Measurements from ENCODE around the gene RRM2.

Gene RRM2

GRCh38 chr2:10172033-10172871 lies 49.7 kb downstream of the RRM2 start:
- H3K9me3 Mint-ChIP-seq: no peaks in the 10 kb centered on the region
- peaks cover 3% of the 10 kb centered on the region for H3K27me3 Mint-ChIP-seq (ENCODE audit: low read depth, poor library complexity)
- H3K4me3 Mint-ChIP-seq: no peak overlapping the region
- no peaks in the 10 kb centered on the region for H3K36me3 Mint-ChIP-seq (ENCODE audit: low read depth)
- H3K4me1 Mint-ChIP-seq: peaks cover 58% of the 10 kb centered on the region
- peak; percentile 66 for DNase-seq
- H3K27ac Mint-ChIP-seq: peak overlapping the region; percentile 15
- TF ChIP-seq, protein P1, sequence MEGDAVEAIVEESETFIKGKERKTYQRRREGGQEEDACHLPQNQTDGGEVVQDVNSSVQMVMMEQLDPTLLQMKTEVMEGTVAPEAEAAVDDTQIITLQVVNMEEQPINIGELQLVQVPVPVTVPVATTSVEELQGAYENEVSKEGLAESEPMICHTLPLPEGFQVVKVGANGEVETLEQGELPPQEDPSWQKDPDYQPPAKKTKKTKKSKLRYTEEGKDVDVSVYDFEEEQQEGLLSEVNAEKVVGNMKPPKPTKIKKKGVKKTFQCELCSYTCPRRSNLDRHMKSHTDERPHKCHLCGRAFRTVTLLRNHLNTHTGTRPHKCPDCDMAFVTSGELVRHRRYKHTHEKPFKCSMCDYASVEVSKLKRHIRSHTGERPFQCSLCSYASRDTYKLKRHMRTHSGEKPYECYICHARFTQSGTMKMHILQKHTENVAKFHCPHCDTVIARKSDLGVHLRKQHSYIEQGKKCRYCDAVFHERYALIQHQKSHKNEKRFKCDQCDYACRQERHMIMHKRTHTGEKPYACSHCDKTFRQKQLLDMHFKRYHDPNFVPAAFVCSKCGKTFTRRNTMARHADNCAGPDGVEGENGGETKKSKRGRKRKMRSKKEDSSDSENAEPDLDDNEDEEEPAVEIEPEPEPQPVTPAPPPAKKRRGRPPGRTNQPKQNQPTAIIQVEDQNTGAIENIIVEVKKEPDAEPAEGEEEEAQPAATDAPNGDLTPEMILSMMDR (IDR thresholded peaks at IDR 0.05): no peak

DNA sequence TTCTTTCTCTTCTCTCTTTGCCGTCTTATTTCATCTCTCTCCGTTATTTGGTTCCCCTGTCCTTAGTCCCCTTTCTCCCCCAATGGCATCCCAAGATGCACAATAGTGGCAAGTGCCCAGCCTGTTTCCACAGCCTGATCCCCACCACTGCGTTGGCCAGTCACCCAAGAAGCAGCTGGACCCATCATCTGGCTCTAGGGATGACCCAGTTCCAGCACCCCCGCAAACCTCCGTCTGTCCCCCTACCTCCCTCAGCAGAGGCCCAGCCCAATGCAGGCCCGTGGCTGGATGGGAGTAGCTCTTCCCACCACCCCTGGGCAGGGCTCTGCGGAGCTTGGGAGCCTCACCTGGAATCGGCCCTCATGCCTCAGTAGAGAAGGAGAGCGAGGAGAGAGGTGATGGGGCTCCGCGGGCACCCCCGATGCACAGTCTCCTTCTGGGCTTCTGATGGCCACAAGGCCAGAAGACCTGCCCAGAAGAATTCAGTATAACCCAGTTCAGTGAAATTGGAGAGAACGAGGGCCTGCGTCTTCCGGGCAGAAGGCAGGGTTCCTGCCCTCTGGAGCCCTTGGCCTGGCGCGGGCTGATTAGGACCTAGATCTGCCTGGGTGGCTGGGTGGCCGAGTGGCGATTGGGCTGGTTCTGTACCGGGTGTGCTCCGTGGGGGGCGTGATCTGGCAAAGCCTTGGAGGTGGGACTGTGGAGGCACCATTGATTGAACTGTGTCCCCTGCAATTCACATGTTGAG lies 50.9 kb downstream of the RRM2 start:
- Mint-ChIP-seq H3K27ac (no peak overlapping the region), H3K36me3 (ENCODE audit: low read depth) (peaks cover 3% of the 10 kb centered on the region), H3K4me3 (no peak overlapping the region), H3K4me1 (peaks cover 46% of the 10 kb centered on the region), H3K27me3 (ENCODE audit: low read depth, poor library complexity) (peaks cover 6% of the 10 kb centered on the region), H3K9me3 (no peaks in the 10 kb centered on the region)
- DNase-seq: no peak
- TF ChIP-seq, protein P1 (IDR thresholded peaks at IDR 0.05): no peak

GRCh38 chr2:10174173-10174572 lies 51.6 kb downstream of the RRM2 start:
- no peak overlapping the region for H3K4me3 Mint-ChIP-seq
- TF ChIP-seq, protein P1 (IDR thresholded peaks at IDR 0.05): no peak
- DNase-seq: no peak
- peaks cover 5% of the 10 kb centered on the region for H3K36me3 Mint-ChIP-seq (ENCODE audit: low read depth)
- H3K4me1 Mint-ChIP-seq: peaks cover 38% of the 10 kb centered on the region
- peaks cover 6% of the 10 kb centered on the region for H3K27me3 Mint-ChIP-seq (ENCODE audit: low read depth, poor library complexity)
- H3K9me3 Mint-ChIP-seq: no peaks in the 10 kb centered on the region
- no peak overlapping the region for H3K27ac Mint-ChIP-seq

GRCh38 chr2:10175441-10175840 lies 52.9 kb downstream of the RRM2 start:
- H3K27me3 Mint-ChIP-seq (ENCODE audit: low read depth, poor library complexity): peaks cover 6% of the 10 kb centered on the region
- H3K9me3 Mint-ChIP-seq: peaks cover 3% of the 10 kb centered on the region
- TF ChIP-seq, protein P1 (IDR thresholded peaks at IDR 0.05): no peak
- peaks cover 30% of the 10 kb centered on the region for H3K4me1 Mint-ChIP-seq
- DNase-seq: no peak
- no peak overlapping the region for H3K4me3 Mint-ChIP-seq
- no peak overlapping the region for H3K27ac Mint-ChIP-seq
- H3K36me3 Mint-ChIP-seq (ENCODE audit: low read depth): peaks cover 16% of the 10 kb centered on the region

DNA sequence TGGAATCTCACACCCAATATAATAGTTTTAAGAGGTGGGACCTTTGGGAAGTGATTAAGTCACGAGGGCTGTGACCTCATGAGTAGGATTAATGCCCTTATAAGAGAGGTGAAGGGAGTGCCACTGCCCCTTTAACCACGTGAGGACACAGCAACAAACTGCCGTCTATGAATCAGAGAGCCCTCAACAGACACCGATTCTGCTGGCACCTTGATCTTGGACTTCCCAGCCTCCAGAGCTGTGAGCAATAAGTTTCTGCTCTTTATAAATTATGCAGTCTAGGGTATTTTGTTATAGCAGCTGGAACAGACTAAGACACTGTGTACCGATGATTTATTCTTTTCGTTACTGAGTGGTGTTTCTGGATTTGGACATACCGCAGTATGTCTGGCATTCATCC lies 56.2 kb downstream of the RRM2 start:
- Mint-ChIP-seq H3K4me3 (no peak overlapping the region), H3K36me3 (ENCODE audit: low read depth) (peaks cover 28% of the 10 kb centered on the region), H3K9me3 (peaks cover 13% of the 10 kb centered on the region), H3K27me3 (ENCODE audit: low read depth, poor library complexity) (peaks cover 6% of the 10 kb centered on the region), H3K27ac (no peak overlapping the region), H3K4me1 (peaks cover 3% of the 10 kb centered on the region)
- DNase-seq: no peak
- TF ChIP-seq, protein P1 (IDR thresholded peaks at IDR 0.05): no peak

Data from nephron progenitor cell (in vitro differentiated cells).